NCI-H1048 (cell line): ENCODE measurements around the gene C16orf95.

Source experiments
- DNase-seq: peaks from one replicate; lab custom pipeline; 2025; lab: John Stamatoyannopoulos, UW

Gene C16orf95

DNA sequence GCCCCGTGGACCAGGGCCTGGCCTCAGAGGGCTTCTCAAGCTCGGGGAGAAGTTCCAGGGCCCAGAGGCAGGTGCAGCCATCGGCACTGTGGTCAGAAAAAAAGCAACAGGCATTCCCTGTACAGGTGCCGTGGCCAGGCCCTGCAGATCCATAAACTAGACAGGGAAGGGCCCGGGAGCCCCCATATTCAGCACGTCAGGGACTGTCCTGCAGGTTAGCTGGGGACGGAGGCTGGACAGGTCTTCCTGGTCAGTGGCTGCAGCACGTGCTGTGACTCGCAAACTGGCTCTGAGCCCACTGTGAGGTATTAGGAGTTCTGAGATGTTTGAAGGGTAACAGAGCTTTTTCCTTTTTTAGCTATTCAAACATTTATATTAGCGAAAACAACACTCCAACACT is 15.0 kb upstream of the C16orf95 start:
- DNase-seq, result no peak

- no peak for DNase-seq
Measured at GRCh38 chr16:87331241-87331801, 14.1 kb upstream of the C16orf95 start.

DNA sequence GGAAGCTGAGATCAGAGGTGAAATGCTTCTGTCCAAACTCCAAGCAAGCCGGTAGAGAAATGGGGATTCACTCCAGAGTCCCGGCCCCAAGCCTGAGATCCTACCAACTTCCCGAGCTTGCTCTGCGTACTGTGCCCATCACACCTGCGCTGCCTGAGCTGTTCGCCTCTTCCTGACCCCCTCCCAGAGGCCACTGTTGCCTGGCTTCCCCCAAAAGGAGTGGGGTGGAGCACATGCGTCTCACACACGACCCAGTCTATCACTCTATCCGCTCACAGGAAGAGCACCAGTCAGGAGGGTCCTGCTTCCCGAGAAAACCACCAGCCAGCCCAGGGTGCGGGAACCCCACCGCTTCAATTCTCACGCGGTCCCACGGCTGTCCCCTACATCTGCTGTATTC is 13.5 kb upstream of the C16orf95 start:
- no peak for DNase-seq

- DNase-seq, result no peak
Measured at GRCh38 chr16:87330257-87330624, 13.0 kb upstream of the C16orf95 start.

DNA sequence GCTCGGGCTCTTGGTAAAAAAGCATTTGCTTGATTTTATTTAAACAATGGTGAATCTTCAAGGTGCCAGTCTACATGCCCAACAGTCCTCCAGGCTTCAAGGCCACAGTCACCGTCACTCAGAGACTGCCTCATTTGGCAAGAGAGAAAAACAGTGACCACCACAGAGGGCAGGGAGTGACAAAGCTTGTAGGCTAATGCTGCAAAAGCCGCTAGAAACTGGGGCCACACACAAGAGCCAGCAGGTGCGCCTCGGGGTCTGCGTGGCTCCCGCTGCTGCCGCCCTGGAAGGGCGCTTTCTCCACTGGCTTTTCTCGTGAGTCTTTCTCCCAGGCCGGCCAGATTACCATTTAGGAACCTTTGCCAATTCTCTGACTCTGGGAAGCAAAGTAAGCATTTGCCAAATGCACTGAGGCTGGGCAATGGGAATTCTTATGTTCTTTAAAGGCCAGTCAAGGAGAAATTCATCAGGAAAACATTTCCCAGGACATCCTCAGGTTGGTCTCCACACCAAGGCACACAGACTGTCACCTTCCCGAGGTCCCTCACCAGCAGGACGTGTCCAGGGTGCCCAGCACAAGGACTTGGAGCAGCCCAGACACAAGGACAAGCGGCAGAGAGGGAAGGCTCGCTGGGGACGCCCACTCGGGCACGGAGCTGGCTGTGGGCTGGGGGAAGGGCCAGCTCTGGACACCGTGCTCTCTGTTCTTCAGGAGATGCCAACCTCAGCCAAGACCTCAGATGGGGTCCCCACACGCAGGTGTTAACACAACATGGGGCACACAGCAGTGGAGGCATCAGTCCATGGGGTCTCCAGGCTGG is 12.5 kb upstream of the C16orf95 start:
- DNase-seq, result no peak

GRCh38 chr16:87328846-87329245 is 11.7 kb upstream of the C16orf95 start:
- no peak for DNase-seq

DNA sequence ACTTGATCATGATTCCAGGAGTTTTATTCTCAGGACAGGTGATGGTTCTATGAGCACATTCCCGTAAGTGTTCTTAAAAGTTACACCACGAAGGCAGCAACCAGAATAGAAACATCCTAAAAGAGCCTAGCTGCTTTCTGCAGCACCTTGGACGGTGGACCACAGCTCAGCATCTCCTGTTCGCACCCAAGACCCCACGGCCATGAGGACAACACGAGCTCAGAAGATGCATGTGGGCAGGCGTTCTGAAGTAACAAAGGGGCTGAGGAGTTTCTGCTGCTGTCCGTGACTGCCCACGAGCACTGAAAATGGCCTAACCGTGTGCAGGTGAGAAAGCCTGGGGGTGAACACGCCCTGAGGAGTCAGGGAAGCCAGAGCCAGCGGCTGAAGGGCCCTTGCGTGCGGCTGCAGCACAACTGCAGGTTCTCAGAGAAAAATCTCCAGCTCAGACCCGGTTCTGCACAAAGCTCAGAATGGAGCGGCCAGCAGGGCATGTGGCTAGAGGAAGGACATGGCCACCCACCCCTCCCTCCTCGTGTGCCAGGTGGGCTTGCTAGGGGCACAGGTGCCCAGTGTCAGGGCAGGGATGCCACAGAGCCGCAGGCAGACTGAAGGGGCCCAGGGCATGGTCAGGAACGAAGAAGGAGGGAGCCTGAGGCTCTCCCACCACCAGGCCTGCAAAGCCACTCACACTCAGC is 10.8 kb upstream of the C16orf95 start:
- DNase-seq, result no peak

GRCh38 chr16:87326151-87326571 is 9.0 kb upstream of the C16orf95 start:
- no peak for DNase-seq

- no peak for DNase-seq
Measured at GRCh38 chr16:87325423-87325858, 8.2 kb upstream of the C16orf95 start.

DNA sequence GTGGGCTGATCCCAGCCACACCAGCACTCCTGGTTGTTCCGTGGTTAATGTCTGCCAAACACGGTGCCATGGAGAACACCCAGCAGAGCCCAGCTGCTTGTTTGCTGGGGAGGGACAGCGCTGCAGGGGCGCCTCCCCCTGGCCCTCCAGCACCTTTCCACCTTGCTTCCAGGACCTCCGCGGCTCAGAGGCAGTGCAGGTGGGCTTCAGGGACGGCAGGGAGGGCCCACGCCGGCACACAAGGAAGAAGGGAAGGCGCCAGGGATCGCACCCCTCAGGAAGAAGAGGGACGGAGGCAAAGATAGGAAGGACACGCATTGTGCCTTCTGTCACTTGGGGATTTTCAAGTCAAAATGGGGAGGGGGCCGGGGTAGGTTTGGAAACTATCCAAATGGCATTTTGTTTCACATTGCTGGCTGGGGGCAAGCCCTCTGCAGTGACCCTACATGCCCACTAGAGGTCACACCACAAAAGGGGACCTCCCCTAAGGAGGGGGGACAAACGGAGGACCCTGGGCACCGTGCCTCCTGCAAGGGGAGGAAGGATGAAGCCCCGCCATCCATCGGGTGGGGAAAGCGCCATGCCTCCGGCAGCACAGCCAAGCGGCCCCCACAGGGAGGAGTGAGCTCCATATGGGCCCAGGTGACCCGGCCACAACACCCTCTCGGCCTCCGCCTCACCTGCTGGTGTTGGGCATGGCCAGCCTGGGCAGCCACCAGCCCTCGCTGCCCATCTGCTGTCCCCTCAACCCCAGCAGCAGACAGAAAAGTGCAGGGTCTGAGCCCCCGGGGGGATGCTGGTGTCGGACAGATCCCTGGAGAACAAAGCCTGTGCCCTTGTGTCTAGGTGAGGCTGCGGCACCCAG is 7.5 kb upstream of the C16orf95 start:
- no peak for DNase-seq

DNA sequence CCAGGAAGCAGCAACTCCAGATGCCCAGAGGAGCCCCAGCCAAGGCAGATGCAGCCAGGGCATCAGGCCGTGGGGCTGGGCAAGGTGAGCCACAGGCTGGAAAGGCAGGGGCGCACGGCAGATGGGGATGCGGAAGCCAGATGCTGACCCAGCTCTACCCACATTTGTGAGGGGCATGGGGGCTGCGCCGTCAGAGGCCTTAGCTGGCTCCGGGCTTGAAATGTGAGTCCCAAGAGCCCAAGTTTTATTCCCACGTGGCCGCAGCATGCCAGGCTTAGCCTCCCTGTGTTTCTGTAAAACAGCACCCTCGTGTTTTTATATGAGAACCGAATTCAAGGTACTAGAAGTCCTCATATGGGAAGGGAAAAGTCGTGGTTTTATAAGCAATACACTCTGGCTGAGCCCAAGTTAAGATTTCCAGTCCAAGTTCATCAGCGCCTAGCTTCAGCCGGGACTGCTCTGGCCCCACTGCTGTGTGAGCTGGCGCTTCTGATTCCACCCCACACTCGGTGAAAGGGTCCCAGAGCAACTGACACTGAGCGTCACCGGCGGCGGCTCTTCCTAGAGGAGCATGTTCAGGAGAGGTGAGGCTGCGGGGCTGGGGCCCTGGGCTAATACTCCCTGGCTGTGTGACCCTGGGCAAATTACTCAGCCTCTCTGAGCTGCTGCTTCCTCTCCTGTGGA is 6.7 kb upstream of the C16orf95 start:
- DNase-seq, result no peak

DNA sequence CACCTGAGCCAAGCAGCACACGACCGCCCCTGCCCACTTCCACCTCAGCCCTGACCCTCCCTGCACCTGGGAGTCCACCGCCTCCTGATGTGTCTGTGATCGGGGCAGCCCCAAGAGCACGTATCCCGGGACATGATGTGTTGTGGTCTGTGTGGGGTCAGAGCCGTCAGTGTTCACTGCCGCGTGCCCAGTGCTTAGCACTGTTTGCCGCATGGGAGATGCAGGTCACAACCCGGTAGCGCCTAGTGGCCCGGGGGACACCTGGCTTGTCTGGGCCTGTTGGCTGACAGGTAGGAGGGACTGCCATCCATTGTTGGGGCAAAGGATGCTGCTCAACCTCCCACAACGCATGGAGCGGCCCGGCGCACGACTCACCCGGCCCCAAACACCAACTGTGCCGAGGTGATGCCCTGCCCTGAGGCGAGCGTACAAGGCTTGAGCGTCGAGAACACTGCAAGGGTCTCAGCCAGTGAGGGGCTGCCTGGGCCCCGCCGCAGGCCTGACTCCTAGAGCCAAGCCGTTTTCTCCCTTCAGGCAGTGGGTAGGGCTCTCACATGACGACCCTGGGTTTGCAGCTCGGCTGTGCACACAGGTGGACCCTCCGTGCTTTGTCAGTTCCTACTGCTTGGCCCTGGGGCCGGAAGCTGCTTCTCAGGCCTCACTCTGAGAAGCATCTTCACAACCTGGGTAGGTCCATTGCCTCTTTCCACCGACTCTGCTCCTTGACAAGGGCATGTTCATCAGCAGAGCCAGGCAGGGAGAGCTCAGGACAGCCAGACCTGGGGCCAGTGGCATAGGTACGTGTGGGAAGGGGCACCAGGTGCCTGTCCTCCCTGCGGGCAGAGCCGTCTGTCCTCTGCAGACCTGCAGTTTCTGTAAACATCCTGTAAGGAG is 5.9 kb upstream of the C16orf95 start:
- DNase-seq, result no peak

DNA sequence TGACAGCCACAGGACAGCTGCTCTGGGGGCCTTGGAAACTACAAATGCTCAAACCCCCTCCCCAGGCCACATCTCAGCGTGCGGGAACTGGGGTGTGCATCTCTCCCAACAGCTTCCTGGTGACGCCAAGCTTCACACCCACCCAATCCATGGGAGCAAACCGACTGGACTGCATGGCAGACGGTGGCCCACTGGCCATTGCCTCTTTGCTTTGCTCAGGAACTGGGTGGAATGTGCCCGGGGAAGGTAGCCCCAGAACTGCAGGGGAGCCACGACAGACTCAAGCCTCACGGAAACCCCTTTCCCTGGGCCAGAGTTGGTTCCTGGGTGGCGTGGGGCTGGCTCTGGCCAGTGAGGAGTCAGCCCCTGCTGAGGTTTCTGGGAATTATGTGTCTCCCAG is 5.2 kb upstream of the C16orf95 start:
- no peak for DNase-seq

- DNase-seq, result no peak
Measured at GRCh38 chr16:87321336-87322107, 4.3 kb upstream of the C16orf95 start.

DNA sequence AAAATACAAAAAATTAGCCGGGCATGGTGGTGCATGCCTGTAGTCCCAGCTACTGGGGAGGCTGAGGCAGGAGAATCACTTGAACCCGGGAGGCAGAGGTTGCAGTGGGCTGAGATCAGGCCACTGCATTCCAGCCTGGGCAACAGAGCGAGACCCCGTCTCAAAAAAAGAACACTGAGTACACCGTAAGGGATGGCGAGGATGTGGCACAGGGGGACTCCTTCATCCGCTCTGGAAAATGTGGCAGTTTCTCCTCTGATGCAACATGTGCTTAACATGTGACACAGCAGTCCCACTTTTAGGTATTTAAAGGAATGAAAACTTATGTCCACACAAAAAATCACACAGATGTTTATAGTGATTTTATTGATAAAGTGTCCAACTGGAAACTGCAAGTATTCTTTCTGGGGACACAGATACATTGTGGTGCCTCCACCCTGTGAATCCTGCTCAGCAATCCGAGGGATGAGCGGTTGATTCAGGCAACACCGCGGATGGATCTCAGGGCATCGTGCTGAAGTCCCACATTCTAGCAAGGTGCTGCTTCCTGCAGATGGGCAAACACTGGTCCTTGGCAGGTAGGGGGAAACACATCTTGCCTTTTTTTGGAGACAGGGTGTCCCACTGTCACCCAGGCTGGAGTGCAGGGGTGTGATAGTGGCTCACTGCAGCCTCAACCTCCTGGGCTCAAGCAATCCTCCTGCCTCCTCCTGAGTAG is 3.5 kb upstream of the C16orf95 start:
- DNase-seq, result no peak

- no peak for DNase-seq
Measured at GRCh38 chr16:87319997-87320491, 2.9 kb upstream of the C16orf95 start.

- DNase-seq, result no peak
Measured at GRCh38 chr16:87319011-87319410, 1.8 kb upstream of the C16orf95 start.

DNA sequence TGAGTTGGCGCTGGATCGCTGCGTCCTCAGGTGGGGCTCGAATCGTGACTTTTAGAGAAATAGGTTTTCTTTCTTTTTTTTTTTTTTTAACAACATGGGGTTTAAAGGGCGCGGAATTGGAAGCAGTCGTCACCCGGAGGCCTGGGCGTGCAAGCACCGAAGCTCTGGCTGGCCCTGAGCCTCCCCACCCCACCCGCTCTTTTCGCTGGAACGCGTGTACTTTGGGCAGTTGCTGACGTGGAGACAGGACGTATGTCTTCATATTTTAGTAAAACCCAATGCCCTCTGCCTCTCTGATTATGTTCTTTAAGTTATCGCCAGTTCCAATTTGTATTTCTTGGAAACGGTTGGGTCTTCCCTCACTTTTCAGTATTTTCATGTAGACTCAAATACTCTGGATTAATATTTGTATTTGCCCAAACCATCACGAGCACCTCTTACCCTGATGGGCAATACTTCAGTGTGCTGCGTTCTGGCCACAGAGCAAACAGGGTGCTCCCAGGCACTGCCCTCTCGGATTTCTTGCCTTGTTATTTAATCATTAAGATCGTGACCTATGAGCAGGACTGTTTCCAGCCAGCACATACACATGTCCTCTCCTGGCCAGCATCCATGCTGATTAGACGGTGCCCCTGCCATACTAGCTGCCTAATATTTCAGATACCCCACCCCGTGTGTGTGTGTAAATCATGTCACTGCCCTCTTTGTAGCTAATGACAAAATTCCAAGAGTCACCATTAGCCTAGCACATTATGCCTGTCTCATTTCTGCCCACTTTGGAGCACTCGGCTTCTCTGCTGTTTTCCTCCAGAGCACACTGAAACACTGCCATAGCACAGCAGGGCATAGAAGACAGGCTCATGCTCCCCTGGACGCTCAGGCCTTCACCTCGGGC is 805 bp upstream of the C16orf95 start:
- no peak for DNase-seq
